ENCODE measurements around the gene SPRR5. TPM values are rescaled to one million over a fixed set of nuclear protein-coding genes. Genes with fewer than 3 reads are reported as not detected.

Gene SPRR5
- total RNA-seq, 1 experiment from 2014 or later = not detected

- no peak overlapping the region for H3K4me3 ChIP-seq
- H3K36me3 ChIP-seq = no peaks in the 10 kb centered on the region
- no peaks in the 10 kb centered on the region for H3K9me3 ChIP-seq (replicated peaks)
- H3K27me3 ChIP-seq = no peaks in the 10 kb centered on the region
- no peak overlapping the region for H3K27ac ChIP-seq
- no peaks in the 10 kb centered on the region for H3K4me1 ChIP-seq
- DNase-seq = no peak
Observed at GRCh38 chr1:152928671-152929070, 18.3 kb upstream of the SPRR5 start.

- no peak for DNase-seq
- no peak overlapping the region for H3K27ac ChIP-seq
- no peaks in the 10 kb centered on the region for H3K4me1 ChIP-seq
Observed at GRCh38 chr1:152932170-152932811, 14.7 kb upstream of the SPRR5 start.

GRCh38 chr1:152933196-152933595 is 13.8 kb upstream of the SPRR5 start:
- no peak for DNase-seq
- no peaks in the 10 kb centered on the region for H3K9me3 ChIP-seq (replicated peaks)
- H3K27ac ChIP-seq = no peak overlapping the region
- no peak overlapping the region for H3K4me3 ChIP-seq
- no peaks in the 10 kb centered on the region for H3K36me3 ChIP-seq
- no peaks in the 10 kb centered on the region for H3K4me1 ChIP-seq
- H3K27me3 ChIP-seq = no peaks in the 10 kb centered on the region

More at GRCh38 chr1:152932170-152932811, 14.7 kb upstream of the SPRR5 start:
- H3K4me3 ChIP-seq = no peak overlapping the region
- H3K36me3 ChIP-seq = no peaks in the 10 kb centered on the region
- H3K9me3 ChIP-seq (replicated peaks) = no peaks in the 10 kb centered on the region
- H3K27me3 ChIP-seq = no peaks in the 10 kb centered on the region

- H3K36me3 ChIP-seq = no peaks in the 10 kb centered on the region
- H3K27ac ChIP-seq = no peak overlapping the region
- H3K27me3 ChIP-seq = no peaks in the 10 kb centered on the region
- DNase-seq = no peak
- H3K4me1 ChIP-seq = no peaks in the 10 kb centered on the region
- no peaks in the 10 kb centered on the region for H3K9me3 ChIP-seq (replicated peaks)
- H3K4me3 ChIP-seq = no peak overlapping the region
Observed at GRCh38 chr1:152940614-152941013, 6.4 kb upstream of the SPRR5 start.

GRCh38 chr1:152941037-152941711 is 5.8 kb upstream of the SPRR5 start:
- Histone ChIP-seq H3K27me3 (no peaks in the 10 kb centered on the region), H3K4me3 (no peak overlapping the region), H3K36me3 (no peaks in the 10 kb centered on the region), H3K9me3 (replicated peaks) (no peaks in the 10 kb centered on the region), H3K27ac (no peak overlapping the region), H3K4me1 (no peaks in the 10 kb centered on the region)
- no peak for DNase-seq

- Histone ChIP-seq H3K4me3 (no peak overlapping the region), H3K27me3 (no peaks in the 10 kb centered on the region), H3K9me3 (replicated peaks) (no peaks in the 10 kb centered on the region), H3K27ac (no peak overlapping the region), H3K36me3 (no peaks in the 10 kb centered on the region), H3K4me1 (no peaks in the 10 kb centered on the region)
- DNase-seq = no peak
Observed at GRCh38 chr1:152942161-152942560, 4.8 kb upstream of the SPRR5 start.

- no peaks in the 10 kb centered on the region for H3K4me1 ChIP-seq
- no peak overlapping the region for H3K27ac ChIP-seq
- no peak for DNase-seq
- H3K27me3 ChIP-seq = no peaks in the 10 kb centered on the region
- no peaks in the 10 kb centered on the region for H3K9me3 ChIP-seq (replicated peaks)
- H3K36me3 ChIP-seq = no peaks in the 10 kb centered on the region
- H3K4me3 ChIP-seq = no peak overlapping the region
Observed at GRCh38 chr1:152946248-152946647, 758 bp upstream of the SPRR5 start.

GRCh38 chr1:152951711-152952110 is 4.7 kb downstream of the SPRR5 start:
- H3K27ac ChIP-seq = no peak overlapping the region
- H3K4me1 ChIP-seq = no peaks in the 10 kb centered on the region
- no peak overlapping the region for H3K4me3 ChIP-seq
- H3K9me3 ChIP-seq (replicated peaks) = no peaks in the 10 kb centered on the region
- no peak for DNase-seq
- H3K27me3 ChIP-seq = no peaks in the 10 kb centered on the region
- no peaks in the 10 kb centered on the region for H3K36me3 ChIP-seq

- Histone ChIP-seq H3K36me3 (no peaks in the 10 kb centered on the region), H3K4me3 (no peak overlapping the region), H3K27ac (no peak overlapping the region), H3K9me3 (replicated peaks) (no peaks in the 10 kb centered on the region), H3K27me3 (no peaks in the 10 kb centered on the region), H3K4me1 (no peaks in the 10 kb centered on the region)
- DNase-seq = no peak
Observed at GRCh38 chr1:152953761-152954160, 6.8 kb downstream of the SPRR5 start.

- Histone ChIP-seq H3K4me1 (no peaks in the 10 kb centered on the region), H3K27me3 (no peaks in the 10 kb centered on the region), H3K36me3 (no peaks in the 10 kb centered on the region), H3K4me3 (no peak overlapping the region), H3K27ac (no peak overlapping the region), H3K9me3 (replicated peaks) (no peaks in the 10 kb centered on the region)
- no peak for DNase-seq
Observed at GRCh38 chr1:152954436-152954835, 7.4 kb downstream of the SPRR5 start.

GRCh38 chr1:152957561-152957960 is 10.6 kb downstream of the SPRR5 start:
- DNase-seq = no peak
- no peak overlapping the region for H3K27ac ChIP-seq

GRCh38 chr1:152959273-152959672 is 12.3 kb downstream of the SPRR5 start:
- no peaks in the 10 kb centered on the region for H3K36me3 ChIP-seq
- no peak for DNase-seq
- H3K9me3 ChIP-seq (replicated peaks) = no peaks in the 10 kb centered on the region
- H3K4me3 ChIP-seq = no peak overlapping the region
- H3K27me3 ChIP-seq = no peaks in the 10 kb centered on the region
- H3K27ac ChIP-seq = no peak overlapping the region
- H3K4me1 ChIP-seq = no peaks in the 10 kb centered on the region

More at GRCh38 chr1:152957561-152957960, 10.6 kb downstream of the SPRR5 start:
- Histone ChIP-seq H3K4me3 (no peak overlapping the region), H3K9me3 (replicated peaks) (no peaks in the 10 kb centered on the region), H3K36me3 (no peaks in the 10 kb centered on the region), H3K27me3 (no peaks in the 10 kb centered on the region), H3K4me1 (no peaks in the 10 kb centered on the region)

GRCh38 chr1:152959801-152960451 is 12.9 kb downstream of the SPRR5 start:
- Histone ChIP-seq H3K27me3 (no peaks in the 10 kb centered on the region), H3K4me3 (no peak overlapping the region), H3K36me3 (no peaks in the 10 kb centered on the region), H3K4me1 (no peaks in the 10 kb centered on the region), H3K27ac (no peak overlapping the region), H3K9me3 (replicated peaks) (no peaks in the 10 kb centered on the region)
- no peak for DNase-seq

- H3K27me3 ChIP-seq = no peaks in the 10 kb centered on the region
- DNase-seq = no peak
- H3K36me3 ChIP-seq = no peaks in the 10 kb centered on the region
- no peaks in the 10 kb centered on the region for H3K4me1 ChIP-seq
- no peaks in the 10 kb centered on the region for H3K9me3 ChIP-seq (replicated peaks)
- H3K4me3 ChIP-seq = no peak overlapping the region
- no peak overlapping the region for H3K27ac ChIP-seq
Observed at GRCh38 chr1:152960452-152961044, 13.5 kb downstream of the SPRR5 start.

- H3K36me3 ChIP-seq = no peaks in the 10 kb centered on the region
- no peaks in the 10 kb centered on the region for H3K27me3 ChIP-seq
- H3K9me3 ChIP-seq (replicated peaks) = no peaks in the 10 kb centered on the region
- DNase-seq = no peak
- H3K27ac ChIP-seq = no peak overlapping the region
- no peaks in the 10 kb centered on the region for H3K4me1 ChIP-seq
- no peak overlapping the region for H3K4me3 ChIP-seq
Observed at GRCh38 chr1:152961226-152961891, 14.4 kb downstream of the SPRR5 start.

Measured in SJCRH30 (cell line).